Endothelial cell of umbilical vein (primary cell): Measurements from ENCODE around the gene TKFC. TPM values are rescaled to one million over a fixed set of nuclear protein-coding genes. Genes with fewer than 3 reads are reported as not detected.

Experiments
- BruUV-seq: library from RNA; stranded (reverse); fragments of 400-500 nt; replicated peaks from 2 replicates; lab custom pipeline; 2021; lab: Mats Ljungman, UMichigan
- CTCF ChIA-PET: fragments of 300-600, 350-600 bp; sonication (Branson Sonifier 250); formaldehyde crosslinking; loops from one replicate; lab custom pipeline; 2021; ENCODE audit warnings: antibody characterized with exemption, inconsistent platforms; lab: Charles Lee
- POLR2A ChIA-PET: fragments of 300-600, 350-600 bp; sonication (Branson Sonifier 250); formaldehyde crosslinking; loops from one replicate; lab custom pipeline; 2021; ENCODE audit warnings: antibody characterized with exemption, inconsistent platforms; lab: Charles Lee
- DNase-seq: peaks from one replicate; pipeline ENCODE4 v3.0.0-alpha.2; 2011; ENCODE audit warnings: low read depth, low spot score
- FAIRE-seq: peaks from 2 replicates; lab custom pipeline; 2011; peaks lifted over from hg19 to GRCh38; lab: Jason Lieb, UNC
- H2AFZ ChIP-seq: 2 replicates; pipeline ENCODE4 v1.6.0; 2012; ENCODE audit warnings: low read depth, low read length, control low read depth, inconsistent platforms
- H3K27ac ChIP-seq: 2 replicates; pipeline ENCODE4 v1.5.1; 2011; ENCODE audit warnings: low read depth, mild to moderate bottlenecking, control low read depth, low read length, moderate library complexity; ENCODE audit not compliant: insufficient read depth
- H3K27me3 ChIP-seq, 2 experiments: 2 replicates each; pipeline versions ENCODE4 v1.6.0 to v1.6.1; 2011; ENCODE audit warnings: low read length in 2 of 2, mixed read lengths in 1 of 2; ENCODE audit not compliant: control insufficient read depth in 2 of 2, insufficient read depth in 2 of 2
- H3K36me3 ChIP-seq, 2 experiments: 2 replicates in 1 of 2; 3 replicates in 1 of 2; pipeline ENCODE4 v1.5.1; 2011; ENCODE audit warnings: low read length in 2 of 2, mild to moderate bottlenecking in 1 of 2, moderate library complexity in 1 of 2; ENCODE audit not compliant: control insufficient read depth in 2 of 2, insufficient read depth in 2 of 2; ENCODE audit errors: extremely low read depth in 1 of 2
- H3K4me1 ChIP-seq: 3 replicates; pipeline ENCODE4 v1.5.1; 2011; ENCODE audit warnings: mild to moderate bottlenecking, low read length; ENCODE audit not compliant: control insufficient read depth, insufficient read depth; ENCODE audit errors: extremely low read depth
- H3K4me2 ChIP-seq: 2 replicates; pipeline ENCODE4 v1.6.1; 2011; ENCODE audit warnings: low read length, control low read depth, mixed read lengths; ENCODE audit not compliant: insufficient read depth
- H3K4me3 ChIP-seq, 3 experiments: fragments of 200-600 bp in 1 of 3; sonication (generic), shearing (Covaris generic) in 1 of 3; replicated peaks in 1 of 3; 2 replicates each; pipeline ENCODE4 v1.5.1; 2011 to 2016; ENCODE audit warnings: control low read depth in 3 of 3, low read length in 3 of 3, mild to moderate bottlenecking in 2 of 3, inconsistent platforms in 1 of 3, low read depth in 1 of 3, moderate library complexity in 1 of 3; ENCODE audit not compliant: insufficient read depth in 1 of 3
- H3K79me2 ChIP-seq: 2 replicates; pipeline ENCODE4 v1.6.0; 2012; ENCODE audit warnings: low read length, inconsistent platforms; ENCODE audit not compliant: control insufficient read depth, insufficient read depth
- H3K9ac ChIP-seq: replicated peaks from 2 replicates; pipeline ENCODE3; 2011; ENCODE audit warnings: low read length, control low read depth; ENCODE audit not compliant: insufficient read depth; ENCODE audit errors: extremely low read depth
- H3K9me1 ChIP-seq: replicated peaks from 3 replicates; pipeline ENCODE4 v1.6.0; 2011; ENCODE audit warnings: mild to moderate bottlenecking, low read length; ENCODE audit not compliant: control insufficient read depth, insufficient read depth; ENCODE audit errors: extremely low read depth
- H3K9me3 ChIP-seq: replicated peaks from 2 replicates; pipeline ENCODE4 v1.5.1; 2012; ENCODE audit warnings: low read length, inconsistent platforms; ENCODE audit not compliant: control insufficient read depth, insufficient read depth
- H4K20me1 ChIP-seq: replicated peaks from 2 replicates; pipeline ENCODE3; 2011; ENCODE audit warnings: mild to moderate bottlenecking, low read length; ENCODE audit not compliant: control insufficient read depth, insufficient read depth; ENCODE audit errors: extremely low read depth
- CTCF ChIP-seq, 2 donors: IDR thresholded peaks; 1 replicate in 1 of 2; 2 replicates in 1 of 2; pipeline ENCODE4 v1.5.1; 2011; ENCODE audit warnings: low read length in 2 of 2, mild to moderate bottlenecking in 2 of 2, moderate library complexity in 2 of 2, control low read depth in 1 of 2, inconsistent platforms in 1 of 2, low read depth in 1 of 2; ENCODE audit not compliant: insufficient read depth in 1 of 2; ENCODE audit errors: extremely low read depth in 1 of 2
- EZH2 ChIP-seq: IDR thresholded peaks from 2 replicates; pipeline ENCODE4 v1.6.1; 2012; ENCODE audit warnings: borderline replicate concordance, low read depth, mild to moderate bottlenecking, moderate library complexity, low read length, inconsistent platforms; ENCODE audit not compliant: severe bottlenecking
- FOS ChIP-seq: IDR thresholded peaks from 2 replicates; pipeline ENCODE4 v1.6.1; 2011; ENCODE audit warnings: mild to moderate bottlenecking, low read length, moderate library complexity, borderline replicate concordance; ENCODE audit not compliant: insufficient read depth
- GATA2 ChIP-seq: IDR thresholded peaks from 2 replicates; pipeline ENCODE4 v1.7.0; 2011; ENCODE audit warnings: low read depth, mild to moderate bottlenecking, moderate library complexity, mixed read lengths, low read length; ENCODE audit not compliant: insufficient read length, insufficient read depth
- JUN ChIP-seq: IDR thresholded peaks from 2 replicates; pipeline ENCODE4 v1.6.1; 2011; ENCODE audit warnings: borderline replicate concordance, low read depth; ENCODE audit not compliant: insufficient read length, insufficient read depth
- MAX ChIP-seq: IDR thresholded peaks from 2 replicates; pipeline ENCODE4 v1.6.1; 2011; ENCODE audit not compliant: insufficient read depth, insufficient read length
- MYC ChIP-seq: IDR thresholded peaks from one replicate; pipeline ENCODE4 v1.6.1; 2011; ENCODE audit warnings: mild to moderate bottlenecking, low read depth, low read length
- POLR2A ChIP-seq: IDR thresholded peaks from 2 replicates; pipeline ENCODE4 v1.6.1; 2012; ENCODE audit warnings: low read depth, mild to moderate bottlenecking, control low read depth, low read length
- POLR2AphosphoS5 ChIP-seq: IDR thresholded peaks from 2 replicates; pipeline ENCODE4 v1.6.1; 2012; ENCODE audit warnings: low read depth, mild to moderate bottlenecking, control low read depth, low read length, moderate library complexity; ENCODE audit not compliant: insufficient read depth
- dilution Hi-C: fragments of 300-500 bp; cut with MboI; formaldehyde crosslinking; loops from one replicate; pipeline ENCODE4 v1.15.0; 2019; ENCODE audit warnings: low sequenced_read_pairs; ENCODE audit not compliant: extremely low pct_ligation_motif_present
- intact Hi-C: fragments of 100-400 bp; cut with micrococcal nuclease; formaldehyde crosslinking; loops from one replicate; pipeline ENCODE4 v1.10.0; 2022
- polyA plus RNA-seq, 4 experiments: library from polyadenylated mRNA; depleted of rRNA in 3 of 4; stranded (reverse) in 3 of 4; unstranded in 1 of 4; fragments of >200 nt; gene quantifications; 2 replicates each; pipeline versions ENCODE4 v1.2.1 to v1.2.3, GENCODE V29; 2011 to 2012; ENCODE audit warnings: missing spikeins in 1 of 4
- total RNA-seq: library from RNA; stranded (reverse); gene quantifications from 2 replicates; pipeline ENCODE4 v1.2.3, GENCODE V29; 2021

TKFC gene
- total and polyA plus RNA-seq, 2 donors (not counting 3 experiments of a cell fraction or from before 2014, with no cell fraction given) = 30.8 to 31.7 TPM

GRCh38 chr11:61358566-61358965 is 25.5 kb downstream of the TKFC start:
- BruUV-seq = no TSS peak

GRCh38 chr11:61359516-61359915 is 26.5 kb downstream of the TKFC start:
- BruUV-seq = no TSS peak
- no peaks in the 10 kb centered on the region for H4K20me1 ChIP-seq
- H3K4me1 ChIP-seq = peaks cover 15% of the 10 kb centered on the region
- POLR2A ChIA-PET = no interaction called here
- H3K27ac ChIP-seq = no peak overlapping the region
- no peak overlapping the region for H3K4me2 ChIP-seq
- H3K4me3 ChIP-seq = no peak overlapping the region
- dilution Hi-C loops = no loop called here
- TF ChIP-seq MAX (no peak), CTCF (IDR thresholded peaks at IDR 0.05; ENCODE audit: extremely low read depth in 1 of 2, insufficient read depth in 1 of 2, low read depth in 1 of 2, low read length in 2 of 2) (no peak), GATA2 (no peak), JUN (no peak), FOS (no peak), MYC (no peak), POLR2A (no peak), POLR2AphosphoS5 (no peak), EZH2 (no peak)
- H3K9me1 ChIP-seq = no peaks in the 10 kb centered on the region
- FAIRE-seq (peak; percentile 60), DNase-seq (peak; percentile 45)
- H3K27me3 ChIP-seq = no peaks in the 10 kb centered on the region
- no peak overlapping the region for H3K9ac ChIP-seq
- CTCF ChIA-PET = interaction anchor here (1.5 to 10.8 kb wide), 4 partner anchors 11 to 25 kb away, joined by 3 to 89 read pairs (median 28); no protein-coding TSS in a partner anchor
- H3K79me2 ChIP-seq = peaks cover 26% of the 10 kb centered on the region
- H3K36me3 ChIP-seq = peaks cover 0 to 5% of the 10 kb centered on the region in 2 experiments
- intact Hi-C loops = no loop called here
- H3K9me3 ChIP-seq = no peaks in the 10 kb centered on the region
- no peak overlapping the region for H2AFZ ChIP-seq

More at GRCh38 chr11:61358566-61358965, 25.5 kb downstream of the TKFC start:
- DNase-seq (no peak), FAIRE-seq (no peak)
- Histone ChIP-seq H2AFZ (no peak overlapping the region), H4K20me1 (no peaks in the 10 kb centered on the region), H3K9me1 (no peaks in the 10 kb centered on the region), H3K4me2 (no peak overlapping the region), H3K36me3 (peaks cover 0 to 5% of the 10 kb centered on the region in 2 experiments), H3K79me2 (peaks cover 17% of the 10 kb centered on the region), H3K9me3 (no peaks in the 10 kb centered on the region), H3K4me3 (no peak overlapping the region), H3K27me3 (no peaks in the 10 kb centered on the region), H3K27ac (no peak overlapping the region), H3K9ac (no peak overlapping the region), H3K4me1 (peaks cover 15% of the 10 kb centered on the region)
- dilution Hi-C loops = no loop called here
- POLR2A ChIA-PET = no interaction called here
- TF ChIP-seq POLR2A = no peak
- TF ChIP-seq GATA2 = no peak
- intact Hi-C loops = no loop called here
- CTCF ChIA-PET = interaction anchor here (1.2 to 2.6 kb wide), 4 partner anchors 8 to 27 kb away, joined by 3 to 12 read pairs (median 4); no protein-coding TSS in a partner anchor
